Body of pancreas (tissue), 4 donors: ENCODE data around the gene MRTFA.
"Not testable (repeated sequence)": the region's sequence is repeated elsewhere in the genome, so short reads cannot be mapped to it uniquely, and the experiment has no call there.

Experiments
- CTCF ChIP-seq, 7 experiments: fragments of 450-650 bp in 4 of 7; fragments of 200-600 bp in 3 of 7; sonication (generic) in 3 of 7; IDR thresholded peaks; one replicate each; pipeline ENCODE4 v1.5.1; 2016 to 2019; ENCODE audit warnings: antibody characterized with exemption in 7 of 7
- POLR2A ChIP-seq, 3 donors: fragments of 450-650 bp; IDR thresholded peaks; one replicate each; pipeline ENCODE4 v1.6.1; 2016; ENCODE audit warnings: antibody characterized with exemption in 3 of 3, mild to moderate bottlenecking in 2 of 3

GRCh38 chr22:40530391-40530790 lies 106.1 kb downstream of the MRTFA start:
- TF ChIP-seq POLR2A, CTCF (IDR thresholded peaks at IDR 0.05): not testable (repeated sequence)
